Muscle of leg (tissue), 11 donors: ENCODE data around the gene ZDHHC11. TPM values are rescaled to one million over a fixed set of nuclear protein-coding genes. Genes with fewer than 3 reads are reported as not detected.
A peak's percentile ranks its signal among the peaks of the same experiment; 100 is the strongest.
"Not testable (repeated sequence)": the region's sequence is repeated elsewhere in the genome, so short reads cannot be mapped to it uniquely, and the experiment has no call there.

Experiments used
- DNase-seq: peaks from one replicate; pipeline ENCODE4 v3.0.0; 2013
- H3K27ac ChIP-seq: one replicate; pipeline ENCODE4 v1.5.1; 2013; ENCODE audit warnings: mild to moderate bottlenecking, low read length, control low read depth
- H3K27me3 ChIP-seq: one replicate; pipeline ENCODE4 v1.6.1; 2013; ENCODE audit warnings: low read length; ENCODE audit not compliant: control insufficient read depth, insufficient read depth
- H3K36me3 ChIP-seq: one replicate; pipeline ENCODE4 v1.6.1; 2013; ENCODE audit warnings: low read length; ENCODE audit not compliant: control insufficient read depth, insufficient read depth
- H3K4me1 ChIP-seq: one replicate; pipeline ENCODE4 v1.6.1; 2013; ENCODE audit warnings: low read length; ENCODE audit not compliant: control insufficient read depth, insufficient read depth
- H3K4me3 ChIP-seq: one replicate; pipeline ENCODE4 v1.5.1; 2013; ENCODE audit warnings: low read length, control low read depth
- H3K9me3 ChIP-seq: replicated peaks from 2 replicates; pipeline ENCODE4 v1.6.1; 2013; ENCODE audit warnings: low read depth, low read length; ENCODE audit not compliant: control insufficient read depth
- WGBS: methylation state at CpG from one replicate; pipeline ENCODE4 v1.1.5; 2013; ENCODE audit warnings: missing lambda C conversion rate; ENCODE audit not compliant: insufficient coverage; 5-methylcytosine and 5-hydroxymethylcytosine counted together
- polyA plus RNA-seq, 8 donors: library from polyadenylated mRNA; unstranded; fragments of 120-200 nt; gene quantifications; one replicate each; pipeline versions ENCODE4 v1.2.1 to v1.2.3, GENCODE V29; 2013; ENCODE audit warnings: inconsistent platforms in 1 of 8, low replicate concordance in 1 of 8; ENCODE audit not compliant: insufficient read length in 8 of 8, insufficient read depth in 1 of 8
- total RNA-seq: library from RNA; stranded (reverse); fragments of 120-200 nt; gene quantifications from one replicate; pipeline ENCODE4 v1.2.4, GENCODE V29; 2013

Gene ZDHHC11
- total and polyA plus RNA-seq, 9 donors, result 2.8 to 24.9 (median 10.5) TPM

DNA sequence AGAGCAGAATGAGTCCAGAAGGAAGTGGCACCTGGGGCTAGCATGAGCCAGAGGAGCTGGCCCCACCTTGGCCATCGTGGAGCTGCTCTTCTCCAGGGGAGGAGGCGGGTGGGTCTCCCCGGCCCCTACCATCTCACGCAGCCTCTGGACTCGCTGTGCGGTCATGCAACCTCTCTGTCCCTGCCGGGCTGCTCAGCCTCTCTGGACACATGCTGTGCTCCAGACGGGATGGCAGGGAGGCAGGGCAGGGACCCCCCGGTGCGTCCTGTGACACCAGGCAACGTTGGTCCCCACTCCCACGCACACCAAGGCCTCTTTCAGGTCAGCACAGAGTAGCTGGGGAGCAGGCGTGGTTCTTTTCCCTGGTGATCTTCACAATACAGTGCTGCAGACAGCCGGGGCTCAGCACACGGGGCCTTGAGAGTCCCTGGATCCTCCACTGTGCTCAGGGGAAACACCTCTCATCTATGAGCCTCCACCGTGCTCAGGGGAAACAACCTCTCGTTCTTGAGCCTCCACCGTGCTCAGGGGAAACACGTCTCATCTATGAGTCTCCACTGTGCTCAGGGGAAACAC, 97.1 kb downstream of the ZDHHC11 start:
- H3K27ac ChIP-seq, H3K9me3 ChIP-seq, H3K27me3 ChIP-seq, H3K4me3 ChIP-seq, H3K36me3 ChIP-seq, DNase-seq: not testable (repeated sequence)
- peaks cover 26% of the 10 kb centered on the region for H3K4me1 ChIP-seq
- no CpG with 5 or more reads among the region's 19 CpGs for WGBS

DNA sequence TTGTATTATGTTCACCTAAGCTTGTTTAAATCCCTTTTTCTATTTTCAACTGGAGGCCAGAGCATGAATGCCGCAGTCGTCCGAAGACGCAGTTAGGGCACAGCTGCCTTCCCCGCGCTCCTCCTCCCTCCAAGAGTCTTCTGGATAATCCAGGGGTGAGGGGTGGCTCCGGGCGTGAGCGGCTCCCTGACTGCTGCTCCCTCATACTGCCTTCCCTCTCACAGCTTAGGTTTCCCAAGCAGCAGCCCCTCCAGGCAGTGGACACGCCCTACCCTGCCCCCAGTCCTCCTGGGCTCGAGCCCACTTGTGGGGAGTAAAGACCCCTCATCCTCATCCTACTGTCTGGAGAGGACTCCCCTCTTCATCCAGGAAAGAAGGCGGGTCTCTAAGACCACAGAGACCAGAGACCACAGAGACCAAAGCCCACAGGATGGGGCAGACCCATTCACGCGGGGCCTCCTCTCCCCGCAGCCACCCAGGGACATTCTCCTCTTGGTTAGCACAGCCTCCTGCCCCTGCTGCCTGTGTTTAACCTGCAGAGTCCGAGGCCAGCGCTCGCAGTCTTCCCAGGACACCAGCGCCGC, 98.2 kb downstream of the ZDHHC11 start:
- no CpG with 5 or more reads among the region's 20 CpGs for WGBS
- not testable (repeated sequence) for DNase-seq, H3K36me3 ChIP-seq, H3K27me3 ChIP-seq, H3K27ac ChIP-seq, H3K4me3 ChIP-seq, H3K9me3 ChIP-seq
- peaks cover 15% of the 10 kb centered on the region for H3K4me1 ChIP-seq

GRCh38 chr5:751992-752391, 98.8 kb downstream of the ZDHHC11 start:
- not testable (repeated sequence) for H3K4me1 ChIP-seq, H3K27ac ChIP-seq, H3K36me3 ChIP-seq, H3K27me3 ChIP-seq, DNase-seq, H3K4me3 ChIP-seq, H3K9me3 ChIP-seq
- WGBS, result no CpG with 5 or more reads among the region's 8 CpGs

DNA sequence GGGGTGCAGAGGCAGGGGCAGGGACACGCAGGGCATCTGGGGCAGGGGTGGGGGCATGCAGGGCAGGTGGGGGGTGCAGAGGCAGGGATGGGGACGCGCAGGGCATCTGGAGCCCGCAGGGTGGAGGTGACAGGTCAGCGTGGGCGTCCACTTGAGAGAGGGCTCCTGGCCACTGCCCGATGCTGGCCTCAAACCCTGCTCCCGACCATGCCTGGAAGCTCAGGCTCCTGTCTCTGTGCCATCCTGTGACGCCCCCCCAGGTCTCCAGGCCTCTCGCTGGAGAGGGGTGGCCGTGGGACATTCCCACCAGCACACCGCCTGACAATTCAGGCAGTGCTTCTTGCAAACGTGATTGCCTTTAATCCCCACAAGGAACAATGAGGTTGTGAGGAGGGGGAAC, 99.3 kb downstream of the ZDHHC11 start:
- no CpG with 5 or more reads among the region's 13 CpGs for WGBS
- Histone ChIP-seq H3K4me1 (peaks cover 4% of the 10 kb centered on the region), H3K27me3 (no peaks in the 10 kb centered on the region), H3K4me3 (no peak overlapping the region), H3K9me3 (no peaks in the 10 kb centered on the region), H3K36me3 (no peaks in the 10 kb centered on the region), H3K27ac (no peak overlapping the region)
- peak; percentile 0 for DNase-seq

GRCh38 chr5:750226-750625, 100.6 kb downstream of the ZDHHC11 start:
- not testable (repeated sequence) for H3K4me3 ChIP-seq, H3K9me3 ChIP-seq, H3K36me3 ChIP-seq, H3K27ac ChIP-seq, H3K27me3 ChIP-seq, DNase-seq, H3K4me1 ChIP-seq
- 90% methylated on average over 2 of the region's 19 CpGs for WGBS

DNA sequence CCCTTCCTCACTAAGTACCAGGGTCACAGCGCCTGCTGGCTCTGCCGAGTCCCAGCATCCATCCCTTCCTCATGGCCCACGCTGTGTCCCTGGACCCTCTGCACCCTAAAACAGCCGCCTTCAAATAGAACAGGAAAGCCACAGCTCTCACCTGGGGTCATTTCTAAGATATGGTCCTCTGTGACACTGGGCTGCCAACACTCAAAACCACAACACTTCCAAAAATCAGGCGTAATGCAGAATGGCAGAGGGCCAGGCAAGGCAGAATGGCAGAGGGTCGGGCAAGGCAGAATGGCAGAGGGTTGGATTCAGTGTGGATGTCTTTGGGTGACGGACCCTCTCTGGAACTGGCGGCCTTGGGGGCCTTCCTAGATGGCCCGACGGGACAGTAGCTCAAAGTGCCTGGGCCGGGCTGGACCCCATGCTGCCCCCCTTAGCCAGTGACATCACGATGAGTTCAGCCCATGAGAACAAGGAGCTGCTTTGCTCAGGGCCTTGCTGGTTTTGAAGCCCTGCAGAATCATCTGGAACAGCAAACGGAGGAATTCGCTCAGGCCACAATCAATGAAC, 101.6 kb downstream of the ZDHHC11 start:
- Histone ChIP-seq H3K4me3 (no peak overlapping the region), H3K9me3 (no peaks in the 10 kb centered on the region)
- WGBS, result 84% methylated on average over 7 of the region's 14 CpGs

DNA sequence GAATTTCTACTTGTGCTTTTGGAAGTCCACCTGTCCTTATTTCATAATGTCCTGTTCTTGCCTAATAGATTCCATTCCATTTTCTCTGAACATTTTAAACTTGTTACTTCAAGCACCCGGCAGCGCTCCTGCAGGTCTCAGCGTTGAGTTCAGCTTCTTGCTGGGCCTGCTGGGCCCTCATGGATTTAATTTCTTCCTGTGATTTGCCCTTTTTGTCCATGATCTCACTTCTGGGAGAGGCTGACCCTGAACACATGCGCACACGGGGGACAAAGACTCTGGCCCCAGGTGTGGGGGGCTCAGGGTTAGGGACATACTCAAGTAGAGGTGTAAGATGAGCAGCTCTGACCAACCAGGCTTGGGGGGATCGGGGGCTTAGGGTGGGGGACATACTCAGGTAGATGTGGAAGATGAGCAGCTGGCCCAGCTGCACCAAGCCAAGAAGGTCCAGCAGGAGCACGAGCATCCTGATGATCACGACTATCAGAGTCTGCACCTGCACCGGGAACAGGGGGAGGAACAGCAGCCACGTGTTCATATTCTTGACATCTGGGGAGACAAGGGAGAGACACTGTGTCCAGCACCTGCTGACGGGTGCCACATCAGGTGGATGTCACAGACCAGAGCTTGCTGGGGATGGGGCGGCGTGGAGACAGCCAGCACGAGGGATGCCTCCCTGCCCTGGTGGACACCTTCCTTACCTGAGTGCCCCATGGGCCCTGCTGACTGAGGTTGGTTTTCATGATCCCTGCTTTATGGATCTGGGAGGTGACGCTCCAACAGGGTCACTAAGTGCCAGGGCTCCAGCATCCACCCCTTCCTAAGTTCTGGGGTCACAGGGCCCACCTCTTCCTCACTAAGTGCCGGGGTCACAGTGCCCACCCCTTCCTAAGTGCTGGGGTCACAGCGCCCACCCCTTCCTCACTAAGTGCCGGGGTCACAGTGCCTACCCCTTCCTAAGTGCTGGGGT, 102.5 kb downstream of the ZDHHC11 start:
- not testable (repeated sequence) for H3K4me3 ChIP-seq, H3K27me3 ChIP-seq, DNase-seq, H3K36me3 ChIP-seq, H3K4me1 ChIP-seq, H3K9me3 ChIP-seq, H3K27ac ChIP-seq
- no CpG with 5 or more reads among the region's 18 CpGs for WGBS

More for the DNA sequence above, 101.6 kb downstream of the ZDHHC11 start:
- H3K27ac ChIP-seq, result no peak overlapping the region
- H3K27me3 ChIP-seq, result no peaks in the 10 kb centered on the region
- no peak for DNase-seq
- no peaks in the 10 kb centered on the region for H3K4me1 ChIP-seq
- no peaks in the 10 kb centered on the region for H3K36me3 ChIP-seq

- not testable (repeated sequence) for H3K36me3 ChIP-seq, H3K27ac ChIP-seq, H3K4me3 ChIP-seq, H3K27me3 ChIP-seq, H3K9me3 ChIP-seq, DNase-seq, H3K4me1 ChIP-seq
- WGBS, result no CpG with 5 or more reads among the region's 9 CpGs
Measured at GRCh38 chr5:747303-747844, 103.4 kb downstream of the ZDHHC11 start.

DNA sequence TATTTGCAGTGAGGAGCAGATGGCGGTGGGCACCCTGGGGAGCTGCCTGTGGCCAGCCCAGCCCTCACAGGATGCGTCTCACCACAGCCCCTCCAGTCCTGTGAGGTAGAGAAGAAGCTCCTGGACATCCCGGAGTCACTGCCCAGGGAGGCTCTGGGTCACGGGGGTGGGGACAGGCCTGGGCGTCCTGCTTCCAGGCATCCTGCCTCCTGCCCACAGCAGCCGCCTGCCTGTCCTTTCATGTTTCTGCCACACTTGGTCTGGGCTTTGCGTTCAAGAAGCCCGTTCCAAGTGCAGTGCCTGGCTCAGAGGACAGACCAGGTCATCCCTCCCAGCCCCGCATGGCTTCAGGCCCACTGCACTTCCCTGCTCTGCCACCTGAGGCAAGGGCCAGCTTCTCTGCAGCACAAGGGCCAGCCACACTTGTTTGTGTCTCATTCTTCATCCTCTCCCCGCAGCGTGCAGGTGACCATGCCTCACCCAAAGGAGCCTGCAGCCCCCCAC, 104.5 kb downstream of the ZDHHC11 start:
- H3K36me3 ChIP-seq, result peaks cover 7% of the 10 kb centered on the region
- H3K4me3 ChIP-seq, result no peak overlapping the region
- H3K27me3 ChIP-seq, result no peaks in the 10 kb centered on the region
- no CpG with 5 or more reads among the region's 11 CpGs for WGBS
- no peak overlapping the region for H3K27ac ChIP-seq
- no peaks in the 10 kb centered on the region for H3K9me3 ChIP-seq
- no peaks in the 10 kb centered on the region for H3K4me1 ChIP-seq
- no peak for DNase-seq
